B cell (primary cell): ENCODE measurements around the gene TTC28. TPM values are rescaled to one million over a fixed set of nuclear protein-coding genes. Genes with fewer than 3 reads are reported as not detected.

Source experiments
- ATAC-seq: fragments of 200-7000 bp; cut with Tn5 transposase; one replicate; pipeline ENCODE4 v1.10.0; 2021; ENCODE audit warnings: low read depth, mild to moderate bottlenecking, moderate number of reproducible peaks, moderate library complexity
- CTCF ChIA-PET: fragments of 350-600 bp; sonication (Branson Sonifier 250); formaldehyde crosslinking; loops from one replicate; lab custom pipeline; 2021; ENCODE audit warnings: antibody characterized with exemption, inconsistent platforms; lab: Charles Lee
- POLR2A ChIA-PET: fragments of 350-600 bp; sonication (Branson Sonifier 250); formaldehyde crosslinking; loops from one replicate; lab custom pipeline; 2021; ENCODE audit warnings: antibody characterized with exemption; lab: Charles Lee
- DNase-seq: peaks from one replicate; pipeline ENCODE4 v3.0.0; 2013
- H2AFZ ChIP-seq: 2 replicates; pipeline ENCODE4 v1.6.1; 2012; ENCODE audit warnings: mild to moderate bottlenecking, low read depth, low read length; ENCODE audit not compliant: insufficient read depth, poor library complexity, severe bottlenecking
- H3K27ac ChIP-seq, 2 donors: 1 replicate in 1 of 2; 2 replicates in 1 of 2; pipeline ENCODE4 v1.5.1; 2012 to 2013; ENCODE audit warnings: low read length in 2 of 2, mild to moderate bottlenecking in 2 of 2, moderate library complexity in 1 of 2
- H3K27me3 ChIP-seq, 4 experiments: fragments of 200-600 bp in 1 of 4; sonication (generic) in 1 of 4; replicated peaks in 1 of 4; 1 replicate in 2 of 4; 2 replicates in 2 of 4; pipeline versions ENCODE4 v1.6.1 to v1.7.0; 2013 to 2016; ENCODE audit warnings: low read length in 3 of 4, mild to moderate bottlenecking in 2 of 4, mixed read lengths in 1 of 4, moderate library complexity in 1 of 4; ENCODE audit not compliant: insufficient read depth in 4 of 4, control insufficient read depth in 3 of 4; ENCODE audit errors: control extremely low read depth in 1 of 4
- H3K36me3 ChIP-seq, 2 experiments: replicated peaks in 1 of 2; 1 replicate in 1 of 2; 2 replicates in 1 of 2; pipeline versions ENCODE4 v1.6.1 to v1.7.1; 2013; ENCODE audit warnings: low read length in 1 of 2; ENCODE audit not compliant: insufficient read depth in 2 of 2, control insufficient read depth in 1 of 2; ENCODE audit errors: control extremely low read depth in 1 of 2, extremely low read depth in 1 of 2
- H3K4me1 ChIP-seq, 2 donors: fragments of 200-600 bp in 1 of 2; sonication (generic) in 1 of 2; 1 replicate in 1 of 2; 2 replicates in 1 of 2; pipeline versions ENCODE4 v1.5.1 to v1.6.1; 2013 to 2017; ENCODE audit warnings: low read length in 2 of 2; ENCODE audit not compliant: control insufficient read depth in 2 of 2, insufficient read depth in 2 of 2
- H3K4me2 ChIP-seq: replicated peaks from 2 replicates; pipeline ENCODE3; 2012; ENCODE audit warnings: mild to moderate bottlenecking, low read depth, low read length; ENCODE audit not compliant: poor library complexity, severe bottlenecking
- H3K4me3 ChIP-seq, 5 experiments: fragments of 200-600 bp in 1 of 5; sonication (generic) in 1 of 5; 1 replicate in 3 of 5; 2 replicates in 2 of 5; pipeline versions ENCODE4 v1.5.1 to v1.7.0; 2011 to 2016; ENCODE audit warnings: low read length in 4 of 5, mild to moderate bottlenecking in 4 of 5, low read depth in 2 of 5, control low read depth in 1 of 5, moderate library complexity in 1 of 5; ENCODE audit not compliant: insufficient read depth in 1 of 5; ENCODE audit errors: control extremely low read depth in 1 of 5, extremely low read depth in 1 of 5
- H3K79me2 ChIP-seq: fragments of 200-600 bp; sonication (generic); one replicate; pipeline ENCODE4 v1.6.0; 2016; ENCODE audit warnings: low read length; ENCODE audit not compliant: control insufficient read depth, insufficient read depth
- H3K9ac ChIP-seq: fragments of 200-600 bp; sonication (generic); 2 replicates; pipeline ENCODE4 v1.6.1; 2017; ENCODE audit warnings: mild to moderate bottlenecking, low read length, moderate library complexity
- H3K9me3 ChIP-seq, 3 donors: one replicate each; pipeline versions ENCODE4 v1.6.1 to v1.7.1; 2013; ENCODE audit warnings: low read length in 2 of 3; ENCODE audit not compliant: control insufficient read depth in 2 of 3, insufficient read depth in 1 of 3; ENCODE audit errors: control extremely low read depth in 1 of 3
- H4K20me1 ChIP-seq: 2 replicates; pipeline ENCODE4 v1.6.0; 2012; ENCODE audit warnings: mild to moderate bottlenecking, low read length; ENCODE audit not compliant: insufficient read depth, control insufficient read depth, poor library complexity, severe bottlenecking
- H3K27ac Mint-ChIP-seq: one replicate; pipeline ENCODE4 v1.8.0; 2021; ENCODE audit warnings: mixed read lengths
- H3K27me3 Mint-ChIP-seq: one replicate; pipeline ENCODE4 v1.8.0; 2021; ENCODE audit warnings: mixed read lengths
- H3K4me1 Mint-ChIP-seq: one replicate; pipeline ENCODE4 v1.8.0; 2021; ENCODE audit warnings: mixed read lengths
- H3K4me3 Mint-ChIP-seq: one replicate; pipeline ENCODE4 v1.8.0; 2021; ENCODE audit warnings: mixed read lengths
- H3K9me3 Mint-ChIP-seq: one replicate; pipeline ENCODE4 v1.8.0; 2022; ENCODE audit warnings: mixed read lengths; ENCODE audit not compliant: insufficient read depth
- CTCF ChIP-seq: fragments of 200-600 bp; IDR thresholded peaks from one replicate; pipeline ENCODE4 v1.8.0; 2022; ENCODE audit warnings: antibody characterized with exemption, mild to moderate bottlenecking
- EZH2 ChIP-seq: IDR thresholded peaks from 2 replicates; pipeline ENCODE4 v1.6.1; 2012; ENCODE audit warnings: borderline replicate concordance, low read depth, mild to moderate bottlenecking, moderate library complexity, low read length; ENCODE audit not compliant: insufficient read depth, poor library complexity, severe bottlenecking
- WGBS: methylation state at CpG from one replicate; pipeline ENCODE4 v1.1.5; 2013; ENCODE audit warnings: missing lambda C conversion rate; ENCODE audit not compliant: insufficient coverage; 5-methylcytosine and 5-hydroxymethylcytosine counted together
- intact Hi-C: fragments of 100-400 bp; cut with micrococcal nuclease; formaldehyde crosslinking; loops from one replicate; pipeline ENCODE4 v1.10.0; 2022
- polyA plus RNA-seq: library from polyadenylated mRNA; depleted of rRNA; stranded (reverse); fragments of >200 nt; gene quantifications from 2 replicates; pipeline ENCODE4 v1.2.3, GENCODE V29; 2012
- total RNA-seq, 2 donors: library from RNA; stranded (reverse); fragments of 120-200 nt in 1 of 2; gene quantifications; 1 replicate in 1 of 2; 2 replicates in 1 of 2; pipeline versions ENCODE4 v1.2.3 to v1.2.4, GENCODE V29; 2013 to 2022

TTC28 gene
- total and polyA plus RNA-seq, 2 donors (not counting 1 experiment from before 2014, with no cell fraction given), result 4.5 to 7.3 TPM

- H3K79me2 ChIP-seq, result no peaks in the 10 kb centered on the region
- no peaks in the 10 kb centered on the region for H3K27me3 Mint-ChIP-seq
- ChIA-PET CTCF (interaction anchor here (15.0 kb wide), 1 partner anchor 114 kb away, joined by 342 read pairs; no protein-coding TSS in a partner anchor), POLR2A (no interaction called here)
- H4K20me1 ChIP-seq, result no peaks in the 10 kb centered on the region
- intact Hi-C loops, result no loop called here
- no peak overlapping the region for H3K27ac ChIP-seq
- H3K27me3 ChIP-seq, result no peaks in the 10 kb centered on the region
- no peak overlapping the region for H3K9ac ChIP-seq
- no peaks in the 10 kb centered on the region for H3K4me1 ChIP-seq
- no peaks in the 10 kb centered on the region for H3K9me3 ChIP-seq
- H3K4me2 ChIP-seq, result no peak overlapping the region
- ATAC-seq (no peak), DNase-seq (no peak)
- no peaks in the 10 kb centered on the region for H3K36me3 ChIP-seq
- H3K4me3 Mint-ChIP-seq, result no peak overlapping the region
- H3K27ac Mint-ChIP-seq, result no peak overlapping the region
- H2AFZ ChIP-seq, result no peak overlapping the region
- H3K9me3 Mint-ChIP-seq, result no peaks in the 10 kb centered on the region
- no peak overlapping the region for H3K4me3 ChIP-seq
- TF ChIP-seq CTCF (no peak), EZH2 (no peak)
- H3K4me1 Mint-ChIP-seq, result no peaks in the 10 kb centered on the region
- 94% methylated on average over 7 of the region's 9 CpGs for WGBS
Measured at GRCh38 chr22:28000361-28000760, 679.3 kb downstream of the TTC28 start.

GRCh38 chr22:27999876-28000275, 679.8 kb downstream of the TTC28 start:
- no peak overlapping the region for H3K4me2 ChIP-seq
- TF ChIP-seq CTCF, result no peak
- TF ChIP-seq EZH2, result no peak
- Mint-ChIP-seq H3K27ac (no peak overlapping the region), H3K27me3 (no peaks in the 10 kb centered on the region), H3K9me3 (no peaks in the 10 kb centered on the region), H3K4me1 (no peaks in the 10 kb centered on the region), H3K4me3 (no peak overlapping the region)
- H3K27ac ChIP-seq, result no peak overlapping the region
- ChIA-PET POLR2A (no interaction called here), CTCF (interaction anchor here (15.0 kb wide), 1 partner anchor 114 kb away, joined by 342 read pairs; no protein-coding TSS in a partner anchor)
- no peak overlapping the region for H2AFZ ChIP-seq
- 100% methylated on average over 2 of the region's 6 CpGs for WGBS
- H3K27me3 ChIP-seq, result no peaks in the 10 kb centered on the region
- no peaks in the 10 kb centered on the region for H3K4me1 ChIP-seq
- no peaks in the 10 kb centered on the region for H4K20me1 ChIP-seq
- intact Hi-C loops, result no loop called here
- no peak for ATAC-seq
- H3K36me3 ChIP-seq, result no peaks in the 10 kb centered on the region
- H3K4me3 ChIP-seq, result no peak overlapping the region
- no peak overlapping the region for H3K9ac ChIP-seq
- DNase-seq, result no peak
- H3K9me3 ChIP-seq, result no peaks in the 10 kb centered on the region
- no peaks in the 10 kb centered on the region for H3K79me2 ChIP-seq
